Nephron (organoid): ENCODE results near the gene MFSD6.
A peak's percentile ranks its signal among the peaks of the same experiment; 100 is the strongest.

ENCODE experiments used
- H3K27ac Mint-ChIP-seq, 3 experiments: 2 replicates each; pipeline ENCODE4 v1.8.0; 2020; ENCODE audit warnings: mixed read lengths in 3 of 3, mild to moderate bottlenecking in 2 of 3, moderate library complexity in 1 of 3
- H3K27me3 Mint-ChIP-seq: 2 replicates; pipeline ENCODE4 v1.8.0; 2021; ENCODE audit warnings: low read depth, mild to moderate bottlenecking, moderate library complexity, mixed read lengths
- H3K36me3 Mint-ChIP-seq: 2 replicates; pipeline ENCODE4 v1.8.0; 2020; ENCODE audit warnings: low read depth, mixed read lengths
- H3K4me1 Mint-ChIP-seq: 2 replicates; pipeline ENCODE4 v1.8.0; 2020; ENCODE audit warnings: mixed read lengths
- H3K4me3 Mint-ChIP-seq, 3 experiments: 2 replicates each; pipeline ENCODE4 v1.8.0; 2020; ENCODE audit warnings: mild to moderate bottlenecking in 3 of 3, mixed read lengths in 3 of 3, moderate library complexity in 2 of 3
- H3K9me3 Mint-ChIP-seq: 2 replicates; pipeline ENCODE4 v1.8.0; 2020; ENCODE audit warnings: mixed read lengths
- TF ChIP-seq, protein P1 (sequence below), 3 experiments: fragments of 200-600 bp; sonication (generic); IDR thresholded peaks; one replicate each; pipeline ENCODE4 v1.5.0; 2021; ENCODE audit warnings: antibody characterized with exemption in 3 of 3; ENCODE audit not compliant: unreplicated experiment in 3 of 3

MFSD6 gene

DNA sequence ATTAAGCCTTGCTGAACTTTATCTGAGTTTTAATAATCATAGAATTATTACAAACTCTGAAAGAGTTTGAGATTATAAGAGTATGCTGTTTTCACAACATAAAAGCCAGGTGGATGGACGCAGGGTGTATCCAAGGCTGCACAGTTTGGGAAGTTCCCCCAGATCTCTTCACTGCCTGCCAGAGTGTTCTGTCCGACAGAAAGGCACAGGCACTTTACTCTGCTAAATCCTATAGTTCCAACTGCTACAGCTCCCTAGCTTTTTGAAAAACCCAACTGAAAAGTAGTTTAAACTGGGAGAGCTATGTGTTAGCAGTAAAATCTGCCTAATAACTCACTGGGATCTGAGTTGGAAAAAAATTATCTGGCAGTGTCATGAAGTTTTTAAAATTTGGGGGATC is 38.0 kb downstream of the MFSD6 start:
- Mint-ChIP-seq H3K4me3 (no peak overlapping the region), H3K27me3 (peaks cover 5% of the 10 kb centered on the region), H3K36me3 (no peaks in the 10 kb centered on the region), H3K4me1 (peaks cover 35% of the 10 kb centered on the region), H3K9me3 (no peaks in the 10 kb centered on the region), H3K27ac (peak overlapping the region in 2 of 3 experiments; percentile 18 to 29)
- TF ChIP-seq, protein P1, sequence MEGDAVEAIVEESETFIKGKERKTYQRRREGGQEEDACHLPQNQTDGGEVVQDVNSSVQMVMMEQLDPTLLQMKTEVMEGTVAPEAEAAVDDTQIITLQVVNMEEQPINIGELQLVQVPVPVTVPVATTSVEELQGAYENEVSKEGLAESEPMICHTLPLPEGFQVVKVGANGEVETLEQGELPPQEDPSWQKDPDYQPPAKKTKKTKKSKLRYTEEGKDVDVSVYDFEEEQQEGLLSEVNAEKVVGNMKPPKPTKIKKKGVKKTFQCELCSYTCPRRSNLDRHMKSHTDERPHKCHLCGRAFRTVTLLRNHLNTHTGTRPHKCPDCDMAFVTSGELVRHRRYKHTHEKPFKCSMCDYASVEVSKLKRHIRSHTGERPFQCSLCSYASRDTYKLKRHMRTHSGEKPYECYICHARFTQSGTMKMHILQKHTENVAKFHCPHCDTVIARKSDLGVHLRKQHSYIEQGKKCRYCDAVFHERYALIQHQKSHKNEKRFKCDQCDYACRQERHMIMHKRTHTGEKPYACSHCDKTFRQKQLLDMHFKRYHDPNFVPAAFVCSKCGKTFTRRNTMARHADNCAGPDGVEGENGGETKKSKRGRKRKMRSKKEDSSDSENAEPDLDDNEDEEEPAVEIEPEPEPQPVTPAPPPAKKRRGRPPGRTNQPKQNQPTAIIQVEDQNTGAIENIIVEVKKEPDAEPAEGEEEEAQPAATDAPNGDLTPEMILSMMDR (IDR thresholded peaks at IDR 0.05; ENCODE audit: unreplicated experiment in 3 of 3): no peak

- Mint-ChIP-seq H3K9me3 (no peaks in the 10 kb centered on the region), H3K4me1 (peaks cover 35% of the 10 kb centered on the region)
- TF ChIP-seq, protein P1 (IDR thresholded peaks at IDR 0.05; ENCODE audit: unreplicated experiment in 3 of 3): no peak
Observed at GRCh38 chr2:190446750-190447516, 38.8 kb downstream of the MFSD6 start.

DNA sequence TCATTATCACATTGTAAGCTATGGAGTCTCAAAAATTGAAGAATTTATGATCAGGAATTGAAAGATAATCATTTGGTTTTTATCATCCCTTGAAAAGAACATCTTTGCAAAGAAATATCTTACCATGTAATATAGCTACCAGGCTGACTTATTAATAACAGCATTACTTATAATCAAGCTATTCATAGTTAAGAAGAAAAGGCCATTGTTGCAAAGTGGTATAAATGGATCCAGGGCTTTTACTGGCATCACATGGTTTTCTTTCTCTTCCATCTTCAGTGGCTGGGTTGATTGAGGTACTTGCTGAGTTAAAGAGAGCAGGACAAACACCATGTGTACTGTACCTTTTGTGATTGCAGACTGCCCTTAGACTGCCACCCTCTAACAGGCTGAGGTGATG is 39.6 kb downstream of the MFSD6 start:
- TF ChIP-seq, protein P1 (IDR thresholded peaks at IDR 0.05; ENCODE audit: unreplicated experiment in 3 of 3): no peak
- Mint-ChIP-seq H3K27ac (no peak overlapping the region), H3K36me3 (no peaks in the 10 kb centered on the region), H3K9me3 (no peaks in the 10 kb centered on the region), H3K4me1 (peaks cover 29% of the 10 kb centered on the region), H3K27me3 (no peaks in the 10 kb centered on the region), H3K4me3 (no peak overlapping the region)

More at GRCh38 chr2:190446750-190447516, 38.8 kb downstream of the MFSD6 start:
- Mint-ChIP-seq H3K4me3 (no peak overlapping the region), H3K27me3 (no peaks in the 10 kb centered on the region), H3K36me3 (no peaks in the 10 kb centered on the region), H3K27ac (peak overlapping the region in 2 of 3 experiments; percentile 18 to 29)

DNA sequence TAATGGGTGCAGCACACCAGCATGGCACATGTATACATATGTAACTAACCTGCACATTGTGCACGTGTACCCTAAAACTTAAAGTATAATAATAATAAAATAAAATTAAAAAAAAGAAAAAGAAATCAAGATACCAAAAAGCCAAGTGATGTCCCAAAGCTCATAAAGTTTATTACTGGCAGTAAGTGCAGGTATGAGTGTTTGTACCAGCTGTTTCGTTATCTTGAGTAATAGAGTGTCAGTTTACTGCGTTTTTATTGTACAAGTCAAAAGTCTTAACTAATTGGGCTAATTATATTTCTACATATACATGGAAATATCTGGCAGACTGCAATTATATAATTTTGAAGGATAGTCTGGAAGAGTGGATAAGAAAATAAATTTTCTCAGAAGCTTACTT is 41.8 kb downstream of the MFSD6 start:
- Mint-ChIP-seq H3K9me3 (no peaks in the 10 kb centered on the region), H3K27me3 (no peaks in the 10 kb centered on the region), H3K4me3 (no peak overlapping the region), H3K27ac (no peak overlapping the region), H3K4me1 (peaks cover 15% of the 10 kb centered on the region), H3K36me3 (no peaks in the 10 kb centered on the region)
- TF ChIP-seq, protein P1 (IDR thresholded peaks at IDR 0.05; ENCODE audit: unreplicated experiment in 3 of 3): no peak

- Mint-ChIP-seq H3K4me1 (peaks cover 11% of the 10 kb centered on the region), H3K9me3 (no peaks in the 10 kb centered on the region)
Observed at GRCh38 chr2:190450363-190450762, 42.2 kb downstream of the MFSD6 start.

More at GRCh38 chr2:190450363-190450762, 42.2 kb downstream of the MFSD6 start:
- Mint-ChIP-seq H3K4me3 (no peak overlapping the region), H3K27ac (no peak overlapping the region), H3K27me3 (no peaks in the 10 kb centered on the region), H3K36me3 (no peaks in the 10 kb centered on the region)
- TF ChIP-seq, protein P1 (IDR thresholded peaks at IDR 0.05; ENCODE audit: unreplicated experiment in 3 of 3): no peak
